DMS114 treated with DMSO at 0.1 percent for 48 hours (cell line): ENCODE data around the gene DHRS1.

Experiments used
- DNase-seq: peaks from one replicate; lab custom pipeline; 2025; ENCODE audit not compliant: unreplicated experiment; lab: John Stamatoyannopoulos, UW

Gene DHRS1

DNA sequence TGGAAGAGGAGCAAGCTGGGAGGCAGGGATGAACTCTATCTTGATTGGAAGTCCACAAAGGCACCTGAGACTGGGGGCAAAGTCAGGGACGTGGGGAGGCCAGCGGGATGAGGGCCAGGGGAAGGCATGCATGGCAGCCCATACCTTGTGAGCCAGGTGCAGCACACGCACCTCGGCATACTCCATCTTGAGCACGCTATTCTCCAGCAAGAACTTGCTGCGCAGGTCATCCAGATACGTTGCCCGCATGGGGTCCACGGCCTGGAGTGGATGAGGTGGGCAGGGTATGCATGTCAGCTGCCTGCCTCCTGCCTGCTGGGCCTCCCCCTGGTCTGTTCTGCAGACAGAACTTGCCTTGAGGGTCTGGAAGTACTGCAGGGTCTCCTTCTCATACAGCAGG is 32.1 kb downstream of the DHRS1 start:
- no peak for DNase-seq

DNA sequence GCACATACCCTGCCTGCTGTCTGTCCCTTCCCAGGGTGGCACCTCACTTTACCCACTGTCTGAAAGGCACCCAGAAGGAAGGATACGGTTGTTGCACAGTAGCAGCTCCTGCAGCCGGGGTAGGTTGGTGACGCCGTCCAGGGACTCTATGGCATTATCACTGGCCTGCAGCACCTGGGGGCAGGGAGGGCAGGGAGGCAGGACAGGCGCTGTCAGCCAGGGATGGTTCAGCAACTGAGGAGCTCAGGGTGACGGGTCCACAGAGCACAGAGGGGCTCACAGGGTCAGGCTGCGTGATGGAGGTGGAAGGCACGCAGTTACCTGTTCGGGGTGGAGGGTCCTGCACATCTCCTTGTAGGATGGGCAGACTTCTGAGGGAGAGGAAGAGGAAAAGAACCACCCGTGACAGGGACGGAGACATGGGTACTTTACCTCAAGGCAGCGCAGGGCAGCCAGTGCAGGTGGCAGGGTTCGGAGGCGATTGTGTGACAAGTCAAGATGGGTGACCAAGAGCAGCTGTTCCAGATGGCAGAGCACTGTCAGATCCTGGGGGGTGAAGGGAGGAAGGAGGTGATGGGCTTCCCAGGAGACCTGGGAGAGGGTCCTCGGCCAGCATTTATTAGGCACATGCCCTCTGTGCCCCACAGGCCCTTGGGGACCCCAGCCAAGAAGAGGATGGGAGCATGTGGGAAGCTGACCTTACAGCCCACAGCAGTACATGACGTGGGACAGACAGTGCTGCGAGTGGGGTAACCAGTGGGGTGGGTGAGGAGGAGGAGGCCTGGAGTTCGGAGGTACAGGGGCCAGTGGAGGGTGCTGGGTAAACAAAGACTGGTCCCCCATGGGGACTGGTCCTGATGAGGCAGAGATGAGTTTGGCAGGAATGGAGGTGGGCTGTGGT is 33.0 kb downstream of the DHRS1 start:
- no peak for DNase-seq

DNA sequence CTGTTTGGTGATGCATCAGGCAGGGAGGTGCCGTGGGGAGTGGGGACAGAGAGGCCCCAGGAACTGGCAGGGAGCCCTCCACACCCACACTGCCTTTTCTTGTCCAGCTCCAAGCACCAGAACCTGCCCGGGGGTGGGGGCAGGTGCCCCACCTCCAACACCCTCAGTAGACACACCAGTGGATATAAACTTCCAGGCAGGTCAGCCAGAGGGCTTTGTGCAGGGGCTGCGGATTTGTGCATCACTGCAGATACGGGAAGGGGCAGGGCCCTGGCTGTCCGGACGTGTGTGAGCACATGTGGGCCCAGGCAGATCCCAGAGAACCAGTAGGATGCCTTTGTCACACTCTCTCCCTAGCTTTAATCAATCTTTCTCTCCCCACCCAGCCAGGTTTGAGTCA is 35.3 kb downstream of the DHRS1 start:
- DNase-seq, result no peak

DNA sequence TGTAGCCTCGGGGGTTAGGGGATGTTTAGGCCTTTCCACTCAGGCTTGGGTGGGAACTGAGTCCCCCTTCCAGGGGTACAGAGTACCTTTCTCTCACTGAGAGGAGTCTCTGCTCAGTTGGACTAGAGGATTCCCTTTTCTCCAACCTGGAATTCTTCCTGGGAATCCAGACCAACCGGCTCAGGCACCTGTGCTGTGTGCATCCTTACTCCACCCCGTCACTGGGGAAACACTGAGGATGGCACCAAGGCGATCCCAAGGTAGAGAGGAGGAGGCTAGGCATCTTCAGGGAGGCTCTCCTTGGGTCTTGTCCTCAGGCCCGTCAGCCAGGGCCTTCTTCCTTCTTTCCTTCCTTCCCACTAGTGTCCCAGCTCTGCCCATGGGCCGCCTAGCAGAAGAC is 35.7 kb downstream of the DHRS1 start:
- DNase-seq, result no peak

DNA sequence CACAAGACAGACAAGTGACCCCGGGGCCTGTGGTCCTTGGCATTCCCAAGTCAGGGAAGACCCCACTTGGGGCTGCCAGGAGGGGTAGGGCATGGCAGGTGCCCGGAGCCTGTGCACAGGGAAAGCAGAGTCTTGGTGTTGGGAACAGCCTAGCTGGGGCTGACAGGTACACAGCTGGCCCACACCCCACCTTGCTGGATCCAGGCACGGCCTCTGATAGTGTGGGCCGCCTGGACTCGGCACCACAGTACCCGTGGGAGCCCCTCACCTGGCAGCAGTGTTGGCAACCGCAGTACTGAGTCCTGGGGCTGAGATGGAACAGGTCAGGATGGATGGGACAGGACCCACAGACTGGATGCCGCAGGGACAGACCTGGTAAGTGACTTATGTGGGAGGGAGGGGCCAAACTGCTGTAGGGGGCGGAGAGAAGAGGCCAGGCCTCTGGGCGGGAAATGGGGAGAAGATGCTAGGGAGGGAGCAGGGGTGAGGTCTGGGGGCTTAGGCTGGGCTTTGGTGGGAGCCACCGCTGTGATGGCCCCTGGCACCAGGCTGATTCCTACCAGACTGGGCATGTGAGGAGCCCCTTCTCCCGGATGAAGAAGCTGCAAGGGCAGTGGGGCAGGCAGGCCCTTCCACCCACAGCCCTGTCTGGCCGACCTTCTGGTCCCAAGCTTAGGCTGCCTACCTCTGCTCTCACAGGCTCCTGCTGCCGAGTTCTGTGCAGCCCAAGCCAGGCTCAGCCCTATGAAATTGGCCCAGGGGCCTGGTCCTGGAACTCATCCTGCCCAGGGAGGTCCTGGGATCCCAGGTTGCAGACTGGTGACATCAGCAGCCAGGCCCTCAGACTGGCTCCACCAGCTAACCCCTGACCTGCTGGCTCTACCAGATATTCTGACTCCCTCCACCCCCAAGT is 36.5 kb downstream of the DHRS1 start, which contains the start of gene TGM1:
Gene TGM1, minus strand, starts transcription at position 357 of the 913 bp plus-strand sequence. CDS start 825 bp downstream, outside the sequence.
- DNase-seq, result no peak

DNA sequence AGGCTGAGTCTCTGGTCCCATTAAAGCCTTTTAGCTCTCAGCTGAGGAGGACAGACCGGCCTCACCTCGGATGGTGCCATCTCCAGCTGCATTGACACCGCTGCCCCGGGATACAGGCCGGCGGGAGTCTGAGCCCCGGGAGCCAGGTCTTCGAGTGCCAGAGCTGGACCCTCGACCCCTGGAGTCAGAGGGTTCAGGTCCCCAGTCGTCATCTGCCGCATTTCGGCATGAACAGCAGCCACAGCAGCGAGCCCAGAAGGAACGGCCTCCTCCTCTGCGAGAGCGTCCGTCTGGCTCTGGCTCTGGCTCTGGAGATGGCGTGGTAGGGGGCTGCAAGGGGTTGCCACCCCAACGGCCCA is 37.6 kb downstream of the DHRS1 start:
- no peak for DNase-seq

DNA sequence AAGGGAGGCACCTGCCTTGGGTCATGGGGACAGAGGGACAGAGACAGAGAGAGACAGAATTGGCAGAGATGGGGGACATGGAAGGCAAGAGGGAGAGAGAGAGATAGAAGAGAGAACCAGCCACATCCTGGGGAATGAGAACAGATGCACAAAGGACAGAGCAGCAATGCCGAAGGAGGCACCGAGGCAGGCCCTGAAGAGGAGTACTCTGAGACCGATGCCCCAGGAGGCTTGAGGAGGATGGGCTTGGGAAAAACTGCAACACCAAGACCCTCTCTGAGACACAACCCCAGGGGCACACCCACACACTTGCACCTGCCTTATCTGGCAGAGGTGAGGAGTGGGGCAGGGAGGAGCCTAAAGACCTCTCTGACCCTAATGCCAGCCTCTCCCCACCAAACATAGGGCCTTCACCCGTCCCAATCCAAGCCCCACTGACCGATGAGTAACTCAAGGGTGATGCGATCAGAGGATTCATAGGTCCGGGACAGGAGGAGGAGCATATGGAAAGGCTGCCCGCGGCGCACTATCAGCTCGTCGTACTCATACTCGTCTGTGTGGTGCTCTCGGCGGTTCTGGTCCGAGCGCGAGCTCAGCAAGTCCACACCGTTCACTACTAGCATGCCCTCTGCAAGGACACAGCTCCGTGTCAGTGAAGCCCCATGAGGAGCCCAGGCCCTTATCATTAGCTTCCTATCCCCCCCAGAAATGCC is 38.2 kb downstream of the DHRS1 start:
- DNase-seq, result no peak

DNA sequence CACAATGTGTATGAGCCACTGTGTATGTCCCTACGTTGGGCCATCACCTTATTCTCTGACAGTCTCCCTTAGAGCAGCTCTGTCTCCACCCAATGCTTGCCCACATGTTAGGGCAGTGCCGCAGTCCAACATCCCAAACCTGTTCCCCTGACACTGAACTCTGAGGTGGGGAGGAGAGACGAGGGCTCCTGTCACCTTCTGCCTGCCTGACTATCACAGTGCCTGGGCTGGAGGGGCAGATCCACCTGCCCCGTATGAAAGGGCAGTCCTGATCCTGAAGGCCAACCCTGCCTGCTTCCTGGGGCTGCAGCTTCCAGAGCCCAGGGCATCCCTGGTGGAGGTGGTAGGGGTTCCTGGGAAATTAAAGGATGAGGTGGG is 38.8 kb downstream of the DHRS1 start:
- no peak for DNase-seq

DNA sequence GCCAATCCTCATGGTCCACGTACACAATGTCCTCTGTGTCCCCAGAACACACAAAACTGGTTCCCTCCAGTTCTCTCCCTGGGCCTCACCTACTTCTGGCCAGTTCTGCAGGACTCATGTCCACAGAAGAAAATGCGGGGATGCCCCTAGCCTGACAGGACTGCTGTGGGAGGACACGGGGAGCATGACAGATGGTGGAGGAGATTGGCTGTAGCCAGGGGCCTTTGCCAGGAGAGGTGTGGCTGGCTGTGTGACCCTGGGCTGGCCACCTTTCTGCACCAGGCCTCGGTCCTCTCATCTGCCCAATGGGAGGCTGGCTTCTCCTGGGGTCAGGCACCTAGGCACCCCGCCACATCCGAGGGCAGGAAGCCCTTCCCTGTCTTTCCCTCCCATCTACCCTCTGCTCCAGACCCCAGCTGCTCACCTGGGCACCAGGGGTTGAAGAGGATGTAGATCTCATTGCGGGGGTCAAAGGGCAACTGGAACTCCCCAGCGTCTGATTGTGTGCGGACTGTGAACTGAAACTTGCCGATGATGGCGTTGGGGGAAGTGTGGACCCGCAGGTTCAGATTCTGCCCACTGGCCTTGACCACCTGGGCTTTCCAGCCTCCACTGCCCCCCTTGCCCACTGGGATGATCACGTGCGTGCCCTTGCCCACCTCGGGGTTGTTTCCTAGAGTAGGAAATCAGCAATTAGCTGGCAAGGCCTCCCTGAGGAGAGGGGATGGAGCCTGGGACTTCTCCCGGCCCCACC is 39.4 kb downstream of the DHRS1 start:
- no peak for DNase-seq

DNA sequence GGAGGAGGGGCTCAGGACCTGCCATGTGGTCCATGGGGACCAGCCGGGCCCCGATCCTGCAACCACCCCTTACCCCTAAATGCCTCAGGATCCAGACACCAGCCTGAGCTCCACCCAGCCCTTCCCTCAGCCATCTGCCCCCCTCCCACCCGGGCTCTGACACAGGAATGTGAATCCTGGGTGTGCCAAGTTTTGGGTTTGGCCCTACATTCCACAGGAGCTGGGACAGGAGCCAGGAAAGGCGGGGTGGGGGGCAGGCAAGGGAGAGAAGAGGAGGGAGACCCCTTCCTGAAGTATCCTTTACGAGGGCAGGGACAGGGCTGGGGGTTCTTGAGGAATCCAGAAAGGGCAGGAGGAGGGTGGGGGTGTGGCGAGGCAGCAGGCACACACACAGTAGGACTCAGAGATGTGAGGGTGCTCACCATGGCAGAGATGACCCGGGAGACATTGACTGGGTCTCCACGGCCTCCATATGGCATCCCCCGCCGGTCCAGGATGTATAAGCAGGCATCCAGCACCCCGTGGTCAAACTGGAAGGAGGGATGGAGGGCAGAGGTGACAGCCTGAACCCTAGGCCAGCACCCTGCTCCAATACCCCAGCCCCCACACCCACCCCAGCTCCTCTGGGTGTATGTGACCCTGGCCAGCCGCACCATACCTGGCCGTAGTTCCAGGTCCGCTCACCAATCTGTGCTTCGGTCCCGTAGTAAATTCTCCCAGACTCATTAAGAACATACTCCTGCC is 40.1 kb downstream of the DHRS1 start:
- no peak for DNase-seq

DNA sequence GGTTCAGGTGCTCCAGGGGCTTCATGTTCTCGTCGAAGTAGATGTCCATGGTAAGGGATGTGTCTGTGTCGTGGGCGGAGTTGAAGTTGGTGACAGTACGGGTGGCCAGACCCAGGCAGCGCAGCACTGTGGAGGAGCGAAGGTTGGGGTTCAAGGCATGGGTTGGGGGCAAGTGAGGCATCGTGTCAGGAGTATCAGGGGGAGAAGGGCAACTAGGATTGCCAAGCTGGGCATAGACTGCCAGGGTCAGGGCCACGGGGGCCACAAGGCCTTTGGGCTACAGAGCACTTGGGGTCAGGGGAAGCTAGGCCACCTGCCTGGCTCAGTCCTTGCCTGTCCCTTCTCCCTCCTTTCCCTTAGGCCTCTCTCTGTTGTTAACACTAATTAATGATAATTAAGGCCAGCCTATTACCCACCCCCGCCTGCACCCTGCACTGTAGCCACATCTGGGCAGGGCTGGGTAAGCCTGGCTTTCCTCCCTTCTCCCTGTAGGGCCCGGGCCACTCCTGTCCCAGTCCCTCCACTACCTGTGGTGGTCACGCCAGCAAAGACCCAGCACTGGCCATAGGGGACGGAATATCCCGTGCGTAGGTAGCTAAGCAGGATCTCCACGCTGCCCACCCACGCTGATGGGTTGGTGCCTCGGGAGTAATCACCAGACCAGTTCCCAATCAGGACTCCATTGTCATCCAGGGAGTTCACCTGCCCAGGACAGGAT is 40.9 kb downstream of the DHRS1 start:
- no peak for DNase-seq

DNA sequence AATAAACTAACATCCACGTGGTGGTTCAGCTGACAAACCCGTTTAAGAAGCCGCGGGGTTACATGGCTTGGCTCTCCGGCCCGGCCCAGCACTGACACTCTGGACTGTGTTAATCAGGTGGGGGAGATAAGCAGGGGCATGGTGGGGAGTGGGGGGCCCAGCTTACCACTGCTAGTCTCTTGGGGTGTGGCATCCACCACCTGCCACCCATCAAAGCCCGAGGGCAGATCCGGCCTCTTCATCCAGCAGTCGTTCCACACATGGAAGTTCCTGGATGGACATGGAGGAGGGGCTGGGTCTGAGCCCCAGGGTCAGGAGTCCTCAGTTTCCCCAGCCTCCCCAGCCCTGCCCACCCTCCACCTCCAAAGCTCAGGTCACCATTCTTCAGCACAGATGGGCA is 41.5 kb downstream of the DHRS1 start:
- no peak for DNase-seq

DNA sequence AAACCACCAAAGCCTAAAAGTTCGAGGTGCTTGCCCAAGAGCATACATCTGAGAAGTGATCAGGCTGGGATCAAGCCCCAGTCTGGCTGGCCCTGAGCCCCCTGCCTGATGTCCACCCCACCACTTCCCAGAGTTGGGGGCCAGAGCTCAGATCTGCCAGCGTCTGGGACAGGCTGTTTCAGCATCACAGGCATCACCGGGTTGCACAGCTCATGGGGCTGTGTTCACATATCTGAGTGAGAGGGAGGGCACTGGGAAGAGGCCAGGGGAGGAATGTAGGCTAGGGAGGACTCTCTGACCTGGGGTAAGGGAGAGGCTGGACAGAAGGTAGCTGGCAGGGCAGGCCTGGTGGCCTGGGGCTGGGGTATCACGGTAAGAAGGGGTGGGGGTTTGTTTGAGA is 42.6 kb downstream of the DHRS1 start:
- no peak for DNase-seq

DNA sequence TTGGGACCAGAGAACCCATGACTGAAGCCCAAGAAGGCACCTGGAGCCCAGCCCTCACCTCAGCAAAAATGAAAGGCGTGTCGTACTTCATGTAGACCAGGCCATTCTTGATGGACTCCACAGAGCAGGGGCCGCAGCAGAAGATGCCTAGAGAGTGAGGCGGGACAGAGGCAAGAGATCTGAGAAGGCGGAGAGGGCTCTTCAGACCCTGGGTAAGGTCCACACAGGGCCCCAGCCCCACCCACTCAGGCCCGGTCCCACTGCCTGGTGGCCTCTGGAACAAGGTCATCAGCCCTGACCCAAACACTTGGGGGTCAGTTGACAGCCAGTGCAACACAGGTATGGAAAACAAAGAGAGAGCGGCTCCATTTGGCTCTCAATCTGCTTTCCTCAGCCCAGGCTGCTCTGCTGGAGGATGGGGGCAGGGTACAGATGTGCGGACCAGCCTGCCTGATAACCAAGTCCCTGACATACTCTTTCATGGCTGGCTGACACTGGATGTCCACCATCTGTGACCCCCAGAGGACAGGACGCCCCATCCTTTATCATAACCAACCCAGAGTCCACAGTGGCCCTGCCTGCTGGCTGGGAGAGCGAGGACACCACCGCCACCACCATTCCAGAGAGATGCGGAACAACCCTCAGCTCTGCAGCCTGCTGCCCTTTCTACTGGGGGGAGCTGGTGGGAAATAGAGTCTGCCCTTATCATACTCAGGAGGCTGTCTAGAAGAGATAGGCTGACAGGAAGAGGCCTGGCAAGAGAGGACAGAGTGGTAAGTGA is 43.5 kb downstream of the DHRS1 start:
- DNase-seq, result no peak

DNA sequence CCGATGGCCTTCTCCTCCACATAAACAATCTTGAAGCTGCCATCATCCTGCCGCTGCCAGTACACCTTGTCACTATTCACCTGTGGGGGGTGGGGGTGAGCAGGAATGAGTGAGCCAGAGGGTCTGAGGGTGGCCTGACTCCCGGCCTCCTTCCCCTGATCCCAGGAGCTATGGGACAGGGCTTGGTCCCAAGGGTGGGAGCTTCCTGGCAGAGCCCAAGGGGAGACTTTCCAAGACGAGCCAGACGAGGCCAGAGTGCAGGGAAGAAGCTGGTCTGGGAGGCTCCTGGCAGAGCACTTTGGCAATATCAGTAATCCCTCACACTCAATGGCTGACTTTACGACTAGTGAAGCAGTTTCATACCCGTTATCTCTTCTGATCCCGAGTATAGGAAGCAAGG is 44.1 kb downstream of the DHRS1 start:
- no peak for DNase-seq

DNA sequence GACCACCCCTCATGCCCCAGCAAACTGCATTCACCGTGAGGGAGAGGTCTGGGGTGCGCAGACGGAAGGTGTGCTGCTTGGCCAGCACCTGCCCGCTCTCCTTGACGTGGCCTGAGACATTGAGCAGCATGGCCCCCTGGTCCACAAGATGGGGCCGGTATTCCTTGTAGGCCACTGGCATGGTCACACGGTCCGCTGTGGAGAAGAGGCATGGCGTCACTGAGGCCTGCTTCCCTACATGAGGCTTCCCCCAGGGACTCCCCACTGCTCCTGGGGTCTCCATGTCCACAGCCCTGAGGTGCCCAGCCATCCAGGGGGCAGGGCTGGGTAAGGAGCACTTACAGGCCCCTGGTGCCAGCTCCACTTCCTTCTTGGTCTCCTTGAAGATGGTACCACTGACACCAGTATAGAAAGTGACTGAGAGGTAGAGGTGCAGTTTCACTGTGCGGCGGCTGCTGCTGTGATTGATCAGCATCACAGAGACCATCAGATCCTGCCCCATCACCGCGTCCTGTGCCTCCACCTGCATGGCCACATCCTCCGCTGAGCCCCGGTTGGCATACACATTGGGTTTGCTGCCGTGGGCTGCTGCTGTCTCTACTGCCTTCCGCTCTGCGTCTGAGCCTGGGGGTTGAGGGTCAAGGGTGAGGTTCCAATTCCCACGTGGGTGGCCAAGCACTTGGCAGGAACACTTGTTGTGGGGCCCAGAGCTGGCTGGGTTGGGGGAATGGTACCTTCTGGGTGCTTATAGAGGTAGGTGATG is 44.8 kb downstream of the DHRS1 start:
- no peak for DNase-seq

DNA sequence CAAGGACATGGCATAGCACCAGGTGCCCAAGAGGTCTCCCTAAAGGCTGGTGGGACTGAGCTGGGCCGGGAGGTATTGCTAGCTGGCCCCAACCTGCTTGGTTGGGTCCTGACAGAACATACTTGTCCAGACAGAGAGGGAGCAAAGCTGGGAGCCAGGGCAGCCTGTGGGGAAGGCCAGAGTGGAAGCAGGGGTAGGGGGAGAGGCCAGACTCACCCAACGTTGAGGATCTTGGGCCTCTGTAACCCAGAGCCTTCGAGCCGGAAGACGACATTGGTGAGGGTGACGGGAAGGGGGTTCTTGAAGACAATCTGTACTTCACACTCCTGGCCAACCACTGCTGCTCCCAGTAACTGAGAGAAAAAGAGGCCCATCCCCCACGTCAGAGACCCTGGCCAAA is 45.6 kb downstream of the DHRS1 start:
- no peak for DNase-seq
